Stimulated activated naive CD4-positive, alpha-beta T cell (primary cell): Measurements from ENCODE around the gene CCR1.
"Not testable (repeated sequence)": the region's sequence is repeated elsewhere in the genome, so short reads cannot be mapped to it uniquely, and the experiment has no call there.

Experiments used
- DNase-seq, 6 experiments: peaks; one replicate each; lab custom pipeline; 2025; lab: John Stamatoyannopoulos, UW

CCR1 gene

DNA sequence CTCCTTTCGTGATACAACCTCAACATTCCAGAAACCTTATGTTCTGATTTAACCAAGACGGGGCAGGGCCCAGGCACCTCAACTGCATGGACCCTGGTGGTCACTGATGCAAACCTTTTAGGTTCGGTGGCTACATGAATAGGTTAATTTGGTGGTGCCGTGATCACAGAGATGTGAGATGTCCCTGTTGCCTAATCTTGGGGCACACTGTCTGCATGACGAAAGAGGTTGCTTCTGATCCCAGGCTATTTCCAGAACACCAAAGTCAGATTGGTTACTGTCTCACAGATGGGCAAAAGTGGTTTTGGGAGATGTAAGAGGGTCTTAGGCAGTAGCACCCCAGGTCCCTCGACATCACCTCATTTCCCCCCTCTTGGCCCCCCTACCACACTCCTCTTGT, 4.0 kb upstream of the CCR1 start:
- DNase-seq = no peak

DNA sequence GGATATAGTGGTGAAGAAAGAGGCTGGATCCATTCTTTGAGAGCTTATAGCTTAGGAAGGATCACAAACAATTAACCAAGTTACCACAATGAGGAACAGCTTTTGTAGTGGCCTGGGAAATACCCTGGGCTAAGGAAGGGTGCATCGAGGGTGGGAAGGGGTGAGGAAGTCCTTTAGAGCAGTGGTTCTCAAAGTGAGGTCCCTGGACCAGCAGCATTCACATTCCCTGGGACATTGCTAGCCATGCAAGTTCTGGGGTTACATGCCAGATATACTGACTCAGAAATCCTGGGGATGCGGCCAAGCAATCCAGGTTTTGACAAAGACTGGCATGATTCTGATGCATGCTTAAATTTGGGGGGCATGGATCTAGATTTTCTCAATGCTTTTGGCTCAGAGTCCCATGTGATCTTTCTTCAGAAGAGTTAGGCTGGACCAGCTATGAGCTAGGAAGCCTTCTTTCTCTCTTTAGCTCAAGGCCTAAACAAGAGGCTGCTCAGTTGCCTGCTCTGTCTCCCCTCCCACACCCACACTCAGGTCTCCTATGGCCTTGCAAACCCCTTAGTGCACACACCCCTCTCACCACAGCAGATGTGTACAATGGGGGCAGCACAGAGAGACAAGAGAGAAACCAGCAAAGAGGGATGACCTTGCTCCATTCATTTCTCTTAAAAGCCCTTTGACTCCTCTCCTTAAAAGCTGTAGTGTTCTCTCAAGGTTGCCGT, 1.8 kb upstream of the CCR1 start:
- no peak for DNase-seq

DNA sequence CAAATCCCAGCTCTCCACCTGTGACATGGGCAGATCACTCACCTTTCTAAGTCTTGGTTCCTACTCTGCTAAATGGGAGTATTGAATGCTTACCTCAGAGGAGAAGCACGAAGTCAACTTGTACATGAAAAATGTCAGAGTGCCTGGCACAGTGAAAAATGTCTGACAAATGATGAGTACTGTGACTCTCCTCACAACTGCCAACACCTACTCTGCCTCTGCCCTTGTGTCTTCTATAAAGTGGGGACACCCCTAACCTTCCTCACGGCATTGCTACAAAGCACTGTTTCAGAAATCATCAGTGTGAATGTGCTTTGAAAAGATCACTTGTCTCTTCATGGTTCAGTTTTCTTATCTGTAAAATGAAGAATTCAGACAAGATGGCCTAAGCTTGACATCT, 940 bp upstream of the CCR1 start:
- DNase-seq = no peak

DNA sequence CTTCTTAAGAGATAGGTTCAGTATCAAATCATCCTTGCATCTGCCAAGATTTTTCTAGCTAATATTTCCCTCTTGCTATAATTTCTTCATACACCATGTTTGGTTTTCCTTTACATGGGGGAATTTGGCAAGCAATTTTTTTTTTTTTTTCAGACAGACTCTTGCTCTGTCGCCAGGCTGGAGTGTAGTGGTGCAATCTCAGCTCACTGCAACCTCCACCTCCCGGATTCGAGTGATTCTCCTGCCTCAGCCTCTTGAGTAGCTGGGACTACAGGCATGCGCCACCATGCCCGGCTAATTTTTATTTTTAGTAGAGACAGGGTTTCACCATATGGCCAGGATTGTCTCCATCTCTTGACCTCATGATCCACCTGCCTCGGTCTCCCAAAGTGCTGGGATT, 599 bp downstream of the CCR1 start:
- DNase-seq = not testable (repeated sequence)

DNA sequence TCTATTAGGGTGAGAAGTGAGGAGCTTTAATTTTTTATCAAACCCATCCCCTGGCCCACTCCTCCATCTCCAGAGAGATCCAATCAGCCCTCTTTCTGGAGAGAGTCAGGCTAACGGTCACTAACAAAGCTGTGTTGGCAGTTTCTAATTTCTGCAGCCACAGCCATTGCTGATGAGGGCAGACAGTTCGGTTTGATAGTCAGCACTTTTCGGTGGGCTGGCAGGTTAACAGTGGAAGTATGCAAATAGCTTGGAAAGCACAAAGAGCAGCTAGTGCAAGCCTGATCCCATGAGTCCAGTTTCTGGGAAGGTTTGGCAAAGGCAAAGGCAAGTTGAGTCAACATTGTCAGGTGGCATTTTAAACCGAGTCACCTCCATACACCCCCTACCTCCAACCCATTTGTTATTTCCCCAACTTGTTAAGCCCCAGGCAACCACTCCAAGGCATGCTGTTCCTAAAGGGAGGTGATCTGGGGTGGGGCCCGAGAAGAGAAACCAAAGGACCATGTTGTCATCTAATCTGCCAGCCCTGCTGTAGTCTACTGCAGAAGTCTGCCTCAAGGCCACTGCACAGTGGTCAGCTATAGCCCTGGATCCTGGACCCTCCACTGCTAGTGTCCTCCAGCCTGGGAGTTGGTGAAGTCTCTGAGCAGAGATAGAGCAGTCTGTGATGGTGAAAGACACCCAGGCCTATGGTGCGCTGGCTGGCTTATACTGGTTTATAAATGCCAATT, 1.7 kb downstream of the CCR1 start:
- no peak for DNase-seq

DNA sequence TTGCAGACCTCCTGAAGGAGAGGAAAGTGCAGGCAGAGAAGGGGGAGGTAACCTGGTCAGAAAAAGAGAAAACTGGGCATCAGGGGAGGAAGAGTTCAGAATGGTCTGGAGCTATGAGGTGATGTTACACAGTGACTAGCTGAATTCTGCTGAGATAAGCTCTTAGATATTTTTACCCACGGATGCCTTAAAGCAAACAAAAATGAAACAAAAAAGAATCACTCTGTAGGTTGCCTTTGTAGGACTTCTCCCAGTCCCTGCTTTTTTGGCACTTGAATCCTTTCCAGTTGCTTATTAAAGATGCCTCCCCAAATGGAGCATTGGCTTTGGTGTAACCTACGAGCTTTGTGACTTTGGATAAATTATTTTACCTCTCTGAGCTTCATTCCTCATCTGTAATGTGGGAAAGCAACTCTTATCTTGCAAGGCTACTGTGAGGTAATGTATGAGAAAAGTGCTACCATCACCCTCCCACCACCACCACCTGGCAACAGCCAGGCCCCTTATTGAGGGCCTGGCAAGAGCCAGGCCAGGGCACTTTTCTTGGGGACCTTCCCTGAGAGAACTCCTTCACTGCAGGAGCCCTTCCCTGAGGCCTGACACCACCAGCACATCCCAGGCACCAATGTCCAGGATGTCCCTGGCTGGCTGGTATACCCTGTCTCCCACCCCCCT, 2.7 kb downstream of the CCR1 start:
- DNase-seq = no peak

DNA sequence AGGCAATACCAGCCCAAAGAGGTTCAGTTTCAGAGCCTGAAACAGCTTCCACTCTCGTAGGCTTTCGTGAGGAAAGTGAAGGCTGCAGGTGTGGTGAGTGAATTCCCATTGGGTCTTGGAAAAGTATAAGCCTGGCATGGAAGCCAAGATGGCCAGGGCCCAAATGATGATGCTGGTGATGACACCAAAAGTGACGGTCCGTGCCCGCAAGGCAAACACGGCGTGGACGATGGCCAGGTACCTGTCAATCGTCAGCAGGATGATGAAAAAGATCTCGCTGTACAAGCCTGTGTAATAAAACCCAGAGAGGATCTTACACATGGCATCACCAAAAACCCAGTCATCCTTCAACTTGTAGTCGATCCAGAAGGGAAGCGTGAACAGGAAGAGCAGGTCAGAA, 4.4 kb downstream of the CCR1 start:
- no peak for DNase-seq

DNA sequence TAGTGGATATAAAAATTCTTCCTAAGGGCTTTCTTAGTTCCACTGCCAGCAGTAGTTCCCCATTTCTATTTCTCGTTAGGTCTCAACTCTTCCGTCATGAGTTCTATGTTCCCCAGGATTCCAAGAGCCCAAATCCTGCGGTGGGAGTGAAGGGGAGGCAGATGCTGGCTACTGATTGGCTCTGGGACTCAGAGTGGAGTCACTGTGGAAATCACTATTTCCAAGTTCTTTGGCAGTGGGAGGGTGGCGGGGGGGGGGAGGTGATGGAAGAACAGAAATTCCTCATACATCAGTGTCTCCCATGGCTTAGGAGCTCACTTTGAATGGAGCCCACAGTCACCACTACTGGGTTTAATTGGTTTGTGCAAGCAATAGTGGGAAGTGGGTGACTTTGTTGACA, 5.6 kb downstream of the CCR1 start:
- no peak for DNase-seq

DNA sequence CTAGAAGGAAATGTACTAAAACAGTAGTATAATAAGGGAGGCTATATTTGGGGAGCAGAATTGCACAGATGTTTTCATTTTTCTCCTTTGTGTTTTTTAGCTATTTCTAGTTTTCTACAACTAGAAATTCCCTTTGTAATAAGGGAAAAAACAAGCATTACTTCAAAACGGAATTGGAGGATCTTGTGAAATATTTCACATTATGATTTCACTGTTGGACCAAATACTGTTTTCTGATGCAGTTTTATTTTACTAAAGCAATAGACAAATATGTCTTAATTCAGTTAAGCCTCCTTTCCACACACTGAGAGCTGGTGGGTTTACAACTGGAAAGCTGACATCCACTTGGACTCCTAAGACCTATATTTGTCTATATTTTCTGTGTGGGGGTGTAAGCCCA, 7.3 kb downstream of the CCR1 start:
- no peak for DNase-seq

DNA sequence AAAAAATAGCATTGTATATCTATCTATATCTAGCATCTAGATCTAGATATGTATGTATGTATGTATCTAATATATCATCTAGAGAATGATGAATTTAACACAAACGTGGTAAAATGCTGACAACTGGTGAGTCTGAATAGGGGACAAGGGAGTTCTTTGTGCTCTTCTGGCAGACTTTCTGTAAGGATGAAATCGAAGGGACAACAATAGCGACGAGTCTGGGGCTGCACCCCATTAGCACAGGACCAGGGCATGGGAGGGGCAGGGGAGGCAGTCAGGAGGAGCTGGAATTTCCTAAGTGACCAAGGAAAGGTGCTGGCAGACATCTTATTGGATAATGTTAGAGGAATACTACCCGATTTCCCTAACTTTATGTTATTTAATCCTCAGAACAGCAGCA, 7.9 kb downstream of the CCR1 start:
- no peak for DNase-seq

DNA sequence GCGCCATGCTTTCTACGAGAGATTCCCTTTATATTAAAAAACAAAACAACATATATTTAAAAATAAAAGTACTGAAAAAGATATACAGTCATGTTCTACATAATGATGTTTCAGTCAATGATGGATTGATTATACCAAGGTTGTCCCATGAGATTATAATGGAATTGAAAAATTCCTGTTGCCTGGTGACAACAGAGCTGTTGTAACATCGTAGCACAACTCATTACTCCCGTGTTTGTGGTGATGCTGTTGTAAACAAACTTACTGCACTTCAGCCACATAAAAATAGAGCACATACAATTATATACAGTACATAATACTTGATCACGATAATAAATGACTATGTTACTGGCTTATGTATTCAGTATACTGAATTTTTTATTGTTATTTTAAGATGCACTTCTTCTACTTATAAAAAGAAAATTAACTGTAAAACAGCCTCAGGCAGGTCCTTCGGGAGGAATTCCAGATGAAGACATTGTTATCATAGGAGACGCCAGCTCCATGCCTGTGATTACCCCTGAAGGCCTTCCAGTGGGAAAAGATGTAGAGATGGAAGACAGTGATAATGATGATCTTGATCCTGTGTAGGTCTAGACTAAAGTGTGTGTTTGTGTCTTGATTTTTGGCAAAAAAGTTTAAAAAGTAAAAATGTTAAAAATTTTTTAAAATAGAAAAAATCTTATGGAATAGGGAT, 11.7 kb downstream of the CCR1 start:
- no peak for DNase-seq

DNA sequence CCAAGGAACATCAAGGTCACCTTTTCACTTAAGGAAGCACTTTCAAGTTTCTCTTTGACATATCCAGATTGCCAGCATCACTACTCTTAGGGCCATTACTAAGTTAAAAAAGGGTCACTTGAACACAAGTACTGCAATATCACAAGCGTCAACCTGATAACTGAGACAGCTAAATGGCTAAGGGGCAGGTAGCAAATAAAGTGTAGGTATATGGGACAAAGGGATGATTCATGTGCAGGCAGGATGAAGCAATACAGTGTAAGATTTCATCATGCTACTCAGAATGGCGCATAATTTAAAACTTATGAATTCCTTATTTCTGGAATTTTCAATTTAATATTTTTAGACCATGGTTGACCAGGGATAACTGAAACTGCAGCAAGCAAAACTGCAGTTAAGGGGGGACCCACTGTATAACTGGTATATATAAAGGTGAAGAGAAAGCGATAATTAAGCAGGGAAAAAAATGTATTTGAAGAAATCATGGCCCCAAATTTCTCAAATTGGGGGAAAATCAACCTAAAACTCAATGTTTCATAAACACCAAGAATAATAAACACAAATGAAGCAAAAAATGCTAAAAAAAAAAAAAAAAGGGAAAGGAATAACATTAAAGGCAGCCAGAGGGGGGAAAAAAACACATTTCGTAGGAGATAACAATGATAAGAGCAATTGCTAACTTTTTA, 13.1 kb downstream of the CCR1 start:
- DNase-seq = no peak

DNA sequence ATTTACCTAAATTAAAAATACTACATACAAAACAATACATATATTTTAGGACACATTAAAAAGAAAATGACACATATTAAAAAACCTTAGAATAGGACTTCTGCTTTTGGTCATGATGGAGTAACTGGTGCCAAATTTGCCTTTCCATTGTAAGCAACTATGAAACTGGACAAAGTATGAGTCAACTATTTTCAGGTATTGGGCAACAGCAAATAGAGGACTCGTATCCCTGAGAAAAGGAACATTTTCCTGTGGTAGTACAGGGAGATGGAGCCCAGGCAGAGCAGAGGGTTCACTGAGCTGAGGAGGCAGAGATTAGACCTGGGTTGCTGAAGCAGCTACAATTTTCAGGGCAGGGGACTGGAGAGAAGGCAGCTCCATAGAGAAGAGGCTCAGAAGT, 14.7 kb downstream of the CCR1 start:
- no peak for DNase-seq

DNA sequence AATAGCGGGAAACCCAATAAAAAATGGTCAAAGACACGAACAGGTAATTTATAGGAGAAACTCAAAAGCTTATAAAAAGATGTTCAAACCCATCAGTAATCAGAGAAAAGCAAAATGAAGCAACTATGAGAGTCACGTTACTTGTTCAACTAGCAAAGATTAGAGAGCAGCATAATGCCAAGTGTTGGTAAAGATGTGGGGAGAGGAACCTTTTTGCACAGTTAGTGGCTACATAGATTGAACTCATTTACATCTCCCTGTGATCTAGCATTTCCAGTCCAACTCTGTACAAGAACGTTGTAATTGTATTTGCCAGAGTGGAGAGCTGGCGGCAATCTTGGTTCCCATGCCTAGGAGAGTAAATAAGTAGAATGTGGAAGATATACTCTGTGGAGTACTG, 15.2 kb downstream of the CCR1 start:
- no peak for DNase-seq

DNA sequence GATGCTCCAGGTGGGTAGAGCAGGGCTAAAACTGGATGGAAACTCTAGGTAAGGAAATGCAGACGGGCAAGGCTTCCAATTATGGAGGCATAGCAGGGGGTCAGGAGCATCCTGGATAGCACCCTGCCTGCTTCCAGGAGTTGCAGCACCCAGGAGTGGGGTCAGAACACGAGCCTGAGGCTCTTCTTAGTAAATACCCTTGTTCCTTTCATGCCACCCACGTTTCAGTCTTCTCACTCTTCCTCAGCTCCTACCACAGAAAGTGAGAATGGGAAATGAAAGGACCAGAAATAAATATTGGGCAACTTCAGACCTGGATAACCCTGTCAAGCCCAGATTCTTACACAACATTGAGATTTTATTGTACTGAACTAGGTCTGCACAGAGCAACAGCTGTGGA, 16.4 kb downstream of the CCR1 start:
- no peak for DNase-seq

DNA sequence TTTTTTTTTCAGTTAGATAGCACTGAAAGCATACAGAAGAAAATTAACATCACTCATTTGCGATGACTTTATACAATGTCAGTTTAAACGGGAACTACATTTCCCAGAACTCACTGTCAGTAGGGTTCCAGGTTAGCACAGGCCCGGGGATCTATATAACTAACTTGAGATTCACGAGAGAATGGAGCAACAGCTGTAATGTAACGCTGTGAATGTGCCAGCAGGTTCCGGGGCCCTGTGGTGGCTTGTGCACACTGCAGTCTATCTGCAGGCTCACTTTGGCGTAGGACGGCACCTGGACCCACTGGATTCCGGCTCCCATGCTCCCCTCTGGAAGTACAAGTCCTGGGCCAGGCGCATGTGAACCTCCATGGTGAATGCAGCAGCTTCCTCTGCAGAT, 19.4 kb downstream of the CCR1 start:
- DNase-seq = no peak

DNA sequence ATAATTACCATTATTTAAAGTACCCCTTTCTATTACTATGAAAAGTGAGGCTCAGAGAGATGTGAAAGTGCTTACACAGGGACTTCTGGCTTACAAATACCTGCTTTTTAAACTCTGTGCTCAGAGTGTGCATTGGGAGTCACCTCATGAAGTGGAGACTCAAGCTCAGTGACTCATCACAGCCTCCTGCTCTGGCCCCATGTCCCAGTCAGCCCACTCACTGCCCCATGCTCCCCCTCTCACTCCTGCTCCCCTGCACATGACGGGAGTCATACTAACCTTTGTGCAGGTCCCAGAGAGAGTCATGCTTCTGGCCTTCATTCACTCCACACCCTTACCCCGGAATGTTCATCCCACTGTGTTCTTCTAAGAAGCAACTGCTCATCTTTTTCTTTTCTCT, 20.2 kb downstream of the CCR1 start:
- DNase-seq = no peak

DNA sequence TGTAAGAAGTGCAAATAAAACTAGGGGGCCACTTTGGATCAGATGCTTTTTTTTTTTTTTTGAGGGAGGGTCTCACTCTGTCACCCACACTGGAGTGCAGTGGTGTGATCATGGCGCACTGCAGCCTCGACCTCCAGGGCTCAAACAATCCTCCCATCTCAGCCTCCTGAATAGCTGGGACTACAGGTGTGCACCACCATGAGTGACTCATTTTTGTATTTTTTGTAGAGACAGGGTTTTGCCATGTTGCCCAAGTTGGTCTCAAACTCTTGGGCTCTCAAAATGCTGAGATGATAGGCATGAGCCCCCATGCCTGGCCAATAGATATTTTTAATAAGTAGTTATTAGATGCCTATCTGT, 20.8 kb downstream of the CCR1 start:
- no peak for DNase-seq

DNA sequence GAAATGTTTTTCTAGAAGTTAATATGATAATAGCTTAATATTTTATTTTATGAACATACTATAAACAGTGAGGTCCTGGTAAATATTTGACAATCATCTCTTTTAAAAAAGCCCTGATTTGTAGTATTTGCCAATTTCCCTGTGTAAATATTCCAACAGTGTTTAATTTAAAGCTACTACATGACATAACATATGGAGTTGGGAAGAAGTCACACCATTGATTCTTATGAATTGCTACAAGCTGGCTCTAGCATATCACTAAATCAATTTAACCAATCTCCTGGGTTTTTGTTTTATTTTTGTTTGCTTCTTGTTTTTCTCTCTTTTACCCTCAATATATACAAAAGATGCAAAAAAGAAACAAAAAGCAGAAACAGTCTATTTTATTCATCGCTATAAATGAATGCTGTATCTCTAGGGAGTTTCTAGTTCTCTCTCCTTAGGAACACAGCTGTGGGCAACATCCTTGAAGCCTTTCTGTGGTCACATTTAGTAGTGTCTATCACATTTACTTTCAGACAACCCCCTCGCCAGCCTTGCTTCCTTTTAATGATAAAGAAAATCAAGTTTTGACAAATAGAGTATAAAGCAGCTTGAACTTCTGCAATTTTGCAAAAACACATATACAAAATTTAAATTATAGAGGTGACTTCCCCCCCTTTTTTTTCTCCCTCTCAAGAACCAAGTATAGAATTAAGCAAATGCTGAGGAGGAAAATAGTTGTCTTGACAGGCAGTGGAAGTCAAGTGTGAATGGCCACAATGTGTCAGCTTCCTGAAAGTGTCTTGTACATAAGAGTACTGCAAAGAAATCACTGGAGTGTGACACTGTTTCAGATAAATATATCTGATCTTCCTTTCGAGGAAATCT, 21.4 kb downstream of the CCR1 start:
- no peak for DNase-seq

DNA sequence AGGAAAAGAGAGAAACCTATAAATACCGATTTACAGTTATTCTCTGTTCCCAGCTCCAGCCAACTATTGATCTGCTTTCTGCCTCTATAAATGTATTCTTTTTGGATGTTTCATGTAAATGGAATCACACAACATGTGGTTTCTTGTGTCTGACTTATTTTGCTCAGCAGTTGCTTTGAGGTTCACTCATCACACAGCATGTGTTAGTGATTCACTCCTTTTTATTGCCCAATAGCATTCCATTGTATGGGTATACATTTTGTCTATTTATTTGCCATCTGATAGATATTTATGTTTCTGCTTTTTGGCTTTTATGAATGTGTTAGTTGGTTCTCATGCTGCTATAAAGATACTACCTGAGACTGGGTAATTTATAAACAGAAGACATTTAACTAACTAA, 23.6 kb downstream of the CCR1 start:
- no peak for DNase-seq

DNA sequence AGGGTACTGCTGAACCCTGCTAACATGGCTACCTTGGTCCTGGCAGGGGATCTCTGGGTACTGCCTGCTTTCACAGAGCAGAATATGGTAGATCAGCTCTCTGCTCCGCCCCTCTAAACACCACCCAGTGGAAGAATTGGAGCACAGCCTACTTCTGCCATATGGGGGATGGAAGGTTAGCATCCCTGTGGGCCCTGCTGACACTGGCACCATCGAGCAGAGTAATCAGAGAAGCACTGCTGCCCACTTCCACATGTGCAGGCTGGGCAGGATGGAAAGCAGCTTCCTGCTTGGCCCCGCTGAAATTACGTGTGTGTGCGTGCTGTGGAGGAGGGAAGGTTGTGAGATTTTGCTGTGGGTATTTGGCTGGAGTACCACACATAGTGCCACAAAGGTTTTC, 24.8 kb downstream of the CCR1 start:
- DNase-seq = no peak
